ENCODE measurements around the gene MND1. TPM values are rescaled to one million over a fixed set of nuclear protein-coding genes. Genes with fewer than 3 reads are reported as not detected.

The MND1 gene
- total and polyA plus RNA-seq, 2 of the 8 experiments (the other 6 are each of a cell fraction or from before 2014, with no cell fraction given), result 4.4 to 26.2 TPM

DNA sequence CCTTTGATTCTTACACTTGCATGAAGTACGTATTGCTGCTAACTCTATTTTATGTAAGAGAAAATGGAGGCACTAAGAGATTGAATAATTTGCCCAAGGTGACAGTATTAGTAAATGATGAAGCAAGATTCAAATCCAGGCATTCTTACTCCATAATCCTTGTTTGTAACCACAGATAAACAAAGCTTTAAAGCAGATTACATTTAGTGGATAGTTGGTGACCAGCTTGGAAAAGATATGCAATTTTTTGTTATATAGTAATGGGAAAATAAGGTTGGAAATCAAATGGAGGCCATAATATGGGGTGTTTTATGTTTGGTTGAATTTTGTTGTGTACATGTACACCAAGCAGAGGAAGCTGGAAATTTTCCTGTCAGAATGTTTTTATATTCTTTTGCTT is 30.8 kb downstream of the MND1 start (continued):
- TF ChIP-seq, protein P1, sequence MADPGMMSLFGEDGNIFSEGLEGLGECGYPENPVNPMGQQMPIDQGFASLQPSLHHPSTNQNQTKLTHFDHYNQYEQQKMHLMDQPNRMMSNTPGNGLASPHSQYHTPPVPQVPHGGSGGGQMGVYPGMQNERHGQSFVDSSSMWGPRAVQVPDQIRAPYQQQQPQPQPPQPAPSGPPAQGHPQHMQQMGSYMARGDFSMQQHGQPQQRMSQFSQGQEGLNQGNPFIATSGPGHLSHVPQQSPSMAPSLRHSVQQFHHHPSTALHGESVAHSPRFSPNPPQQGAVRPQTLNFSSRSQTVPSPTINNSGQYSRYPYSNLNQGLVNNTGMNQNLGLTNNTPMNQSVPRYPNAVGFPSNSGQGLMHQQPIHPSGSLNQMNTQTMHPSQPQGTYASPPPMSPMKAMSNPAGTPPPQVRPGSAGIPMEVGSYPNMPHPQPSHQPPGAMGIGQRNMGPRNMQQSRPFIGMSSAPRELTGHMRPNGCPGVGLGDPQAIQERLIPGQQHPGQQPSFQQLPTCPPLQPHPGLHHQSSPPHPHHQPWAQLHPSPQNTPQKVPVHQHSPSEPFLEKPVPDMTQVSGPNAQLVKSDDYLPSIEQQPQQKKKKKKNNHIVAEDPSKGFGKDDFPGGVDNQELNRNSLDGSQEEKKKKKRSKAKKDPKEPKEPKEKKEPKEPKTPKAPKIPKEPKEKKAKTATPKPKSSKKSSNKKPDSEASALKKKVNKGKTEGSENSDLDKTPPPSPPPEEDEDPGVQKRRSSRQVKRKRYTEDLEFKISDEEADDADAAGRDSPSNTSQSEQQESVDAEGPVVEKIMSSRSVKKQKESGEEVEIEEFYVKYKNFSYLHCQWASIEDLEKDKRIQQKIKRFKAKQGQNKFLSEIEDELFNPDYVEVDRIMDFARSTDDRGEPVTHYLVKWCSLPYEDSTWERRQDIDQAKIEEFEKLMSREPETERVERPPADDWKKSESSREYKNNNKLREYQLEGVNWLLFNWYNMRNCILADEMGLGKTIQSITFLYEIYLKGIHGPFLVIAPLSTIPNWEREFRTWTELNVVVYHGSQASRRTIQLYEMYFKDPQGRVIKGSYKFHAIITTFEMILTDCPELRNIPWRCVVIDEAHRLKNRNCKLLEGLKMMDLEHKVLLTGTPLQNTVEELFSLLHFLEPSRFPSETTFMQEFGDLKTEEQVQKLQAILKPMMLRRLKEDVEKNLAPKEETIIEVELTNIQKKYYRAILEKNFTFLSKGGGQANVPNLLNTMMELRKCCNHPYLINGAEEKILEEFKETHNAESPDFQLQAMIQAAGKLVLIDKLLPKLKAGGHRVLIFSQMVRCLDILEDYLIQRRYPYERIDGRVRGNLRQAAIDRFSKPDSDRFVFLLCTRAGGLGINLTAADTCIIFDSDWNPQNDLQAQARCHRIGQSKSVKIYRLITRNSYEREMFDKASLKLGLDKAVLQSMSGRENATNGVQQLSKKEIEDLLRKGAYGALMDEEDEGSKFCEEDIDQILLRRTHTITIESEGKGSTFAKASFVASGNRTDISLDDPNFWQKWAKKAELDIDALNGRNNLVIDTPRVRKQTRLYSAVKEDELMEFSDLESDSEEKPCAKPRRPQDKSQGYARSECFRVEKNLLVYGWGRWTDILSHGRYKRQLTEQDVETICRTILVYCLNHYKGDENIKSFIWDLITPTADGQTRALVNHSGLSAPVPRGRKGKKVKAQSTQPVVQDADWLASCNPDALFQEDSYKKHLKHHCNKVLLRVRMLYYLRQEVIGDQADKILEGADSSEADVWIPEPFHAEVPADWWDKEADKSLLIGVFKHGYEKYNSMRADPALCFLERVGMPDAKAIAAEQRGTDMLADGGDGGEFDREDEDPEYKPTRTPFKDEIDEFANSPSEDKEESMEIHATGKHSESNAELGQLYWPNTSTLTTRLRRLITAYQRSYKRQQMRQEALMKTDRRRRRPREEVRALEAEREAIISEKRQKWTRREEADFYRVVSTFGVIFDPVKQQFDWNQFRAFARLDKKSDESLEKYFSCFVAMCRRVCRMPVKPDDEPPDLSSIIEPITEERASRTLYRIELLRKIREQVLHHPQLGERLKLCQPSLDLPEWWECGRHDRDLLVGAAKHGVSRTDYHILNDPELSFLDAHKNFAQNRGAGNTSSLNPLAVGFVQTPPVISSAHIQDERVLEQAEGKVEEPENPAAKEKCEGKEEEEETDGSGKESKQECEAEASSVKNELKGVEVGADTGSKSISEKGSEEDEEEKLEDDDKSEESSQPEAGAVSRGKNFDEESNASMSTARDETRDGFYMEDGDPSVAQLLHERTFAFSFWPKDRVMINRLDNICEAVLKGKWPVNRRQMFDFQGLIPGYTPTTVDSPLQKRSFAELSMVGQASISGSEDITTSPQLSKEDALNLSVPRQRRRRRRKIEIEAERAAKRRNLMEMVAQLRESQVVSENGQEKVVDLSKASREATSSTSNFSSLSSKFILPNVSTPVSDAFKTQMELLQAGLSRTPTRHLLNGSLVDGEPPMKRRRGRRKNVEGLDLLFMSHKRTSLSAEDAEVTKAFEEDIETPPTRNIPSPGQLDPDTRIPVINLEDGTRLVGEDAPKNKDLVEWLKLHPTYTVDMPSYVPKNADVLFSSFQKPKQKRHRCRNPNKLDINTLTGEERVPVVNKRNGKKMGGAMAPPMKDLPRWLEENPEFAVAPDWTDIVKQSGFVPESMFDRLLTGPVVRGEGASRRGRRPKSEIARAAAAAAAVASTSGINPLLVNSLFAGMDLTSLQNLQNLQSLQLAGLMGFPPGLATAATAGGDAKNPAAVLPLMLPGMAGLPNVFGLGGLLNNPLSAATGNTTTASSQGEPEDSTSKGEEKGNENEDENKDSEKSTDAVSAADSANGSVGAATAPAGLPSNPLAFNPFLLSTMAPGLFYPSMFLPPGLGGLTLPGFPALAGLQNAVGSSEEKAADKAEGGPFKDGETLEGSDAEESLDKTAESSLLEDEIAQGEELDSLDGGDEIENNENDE (IDR thresholded peaks at IDR 0.05; ENCODE audit: insufficient replicate concordance, low read length), result no peak
- TF ChIP-seq SUZ12 (IDR thresholded peaks at IDR 0.05; ENCODE audit: low read length), result no peak
- TF ChIP-seq, protein P2, sequence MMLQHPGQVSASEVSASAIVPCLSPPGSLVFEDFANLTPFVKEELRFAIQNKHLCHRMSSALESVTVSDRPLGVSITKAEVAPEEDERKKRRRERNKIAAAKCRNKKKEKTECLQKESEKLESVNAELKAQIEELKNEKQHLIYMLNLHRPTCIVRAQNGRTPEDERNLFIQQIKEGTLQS (IDR thresholded peaks at IDR 0.05; ENCODE audit: insufficient read depth, low read depth, low read length), result no peak
- no peak for TF ChIP-seq YY1 (IDR thresholded peaks at IDR 0.05; ENCODE audit: low read depth, low read length)

All from H1 (cell line).